H1 (cell line): ENCODE measurements around the gene SUSD1. TPM values are rescaled to one million over a fixed set of nuclear protein-coding genes. Genes with fewer than 3 reads are reported as not detected.

Source experiments
- CTCF ChIA-PET: fragments of 300-600 bp; sonication (Branson Sonifier 250); formaldehyde crosslinking; loops from one replicate; lab custom pipeline; 2021; ENCODE audit not compliant: partially characterized antibody; lab: Charles Lee
- POLR2A ChIA-PET: fragments of 300-600 bp; sonication (Branson Sonifier 250); formaldehyde crosslinking; loops from one replicate; lab custom pipeline; 2021; ENCODE audit warnings: inconsistent platforms; ENCODE audit not compliant: partially characterized antibody; lab: Charles Lee
- DNase-seq, 2 experiments: peaks; one replicate each; pipeline versions ENCODE4 v3.0.0 to v3.0.0-alpha.2; 2010 to 2022; ENCODE audit warnings: low spot score in 2 of 2, low read depth in 1 of 2, mixed read lengths in 1 of 2
- FAIRE-seq: peaks from 2 replicates; lab custom pipeline; 2011; peaks lifted over from hg19 to GRCh38; lab: Jason Lieb, UNC
- H2AFZ ChIP-seq: 2 replicates; pipeline ENCODE4 v1.8.1; 2012; ENCODE audit warnings: low read length, inconsistent platforms
- H2AK5ac ChIP-seq: 2 replicates; pipeline ENCODE4 v1.6.1; 2013; ENCODE audit warnings: low read depth, low read length
- H2BK120ac ChIP-seq: replicated peaks from 2 replicates; pipeline ENCODE3; 2013; ENCODE audit warnings: low read depth, low read length, inconsistent platforms
- H2BK12ac ChIP-seq: 2 replicates; pipeline ENCODE4 v1.6.1; 2013; ENCODE audit warnings: low read depth, low read length
- H2BK15ac ChIP-seq: 2 replicates; pipeline ENCODE4 v1.6.1; 2013; ENCODE audit warnings: low read length
- H2BK20ac ChIP-seq: 2 replicates; pipeline ENCODE4 v1.6.1; 2013; ENCODE audit warnings: low read length
- H2BK5ac ChIP-seq: 2 replicates; pipeline ENCODE4 v1.6.1; 2013; ENCODE audit warnings: low read depth, low read length
- H3K14ac ChIP-seq: 2 replicates; pipeline ENCODE4 v1.6.1; 2013; ENCODE audit warnings: inconsistent platforms; ENCODE audit not compliant: insufficient read length
- H3K18ac ChIP-seq: 2 replicates; pipeline ENCODE4 v1.6.1; 2013; ENCODE audit warnings: low read length; ENCODE audit errors: extremely low read depth
- H3K23ac ChIP-seq: 2 replicates; pipeline ENCODE4 v1.6.1; 2013; ENCODE audit warnings: inconsistent platforms; ENCODE audit not compliant: insufficient read length
- H3K23me2 ChIP-seq: 2 replicates; pipeline ENCODE4 v1.6.1; 2013; ENCODE audit warnings: low read depth, low read length
- H3K27ac ChIP-seq: 2 replicates; pipeline ENCODE4 v1.6.1; 2011; ENCODE audit warnings: low read depth, low read length, inconsistent platforms
- H3K27me3 ChIP-seq, 4 experiments: replicated peaks in 1 of 4; 1 replicate in 1 of 4; 2 replicates in 3 of 4; pipeline versions ENCODE4 v1.6.1 to v1.8.1; 2011 to 2013; ENCODE audit warnings: low read length in 3 of 4, mild to moderate bottlenecking in 3 of 4, inconsistent platforms in 2 of 4, mixed read lengths in 2 of 4, moderate library complexity in 1 of 4; ENCODE audit not compliant: control insufficient read depth in 3 of 4, insufficient read depth in 3 of 4; ENCODE audit errors: extremely low read depth in 1 of 4
- H3K36me3 ChIP-seq, 4 experiments: 2 replicates each; pipeline versions ENCODE4 v1.6.1 to v1.8.1; 2011 to 2013; ENCODE audit warnings: mild to moderate bottlenecking in 4 of 4, low read length in 3 of 4, moderate library complexity in 2 of 4, control low read depth in 1 of 4, inconsistent platforms in 1 of 4; ENCODE audit not compliant: insufficient read depth in 4 of 4, control insufficient read depth in 2 of 4
- H3K4ac ChIP-seq: replicated peaks from 2 replicates; pipeline ENCODE3; 2013; ENCODE audit warnings: low read length, low read depth, mixed read lengths, inconsistent platforms; ENCODE audit not compliant: insufficient read length
- H3K4me1 ChIP-seq, 4 experiments: replicated peaks in 1 of 4; 1 replicate in 1 of 4; 2 replicates in 3 of 4; pipeline versions ENCODE4 v1.6.1 to v1.8.1; 2011 to 2013; ENCODE audit warnings: low read length in 3 of 4, inconsistent platforms in 2 of 4, mixed read lengths in 1 of 4; ENCODE audit not compliant: insufficient read depth in 4 of 4, control insufficient read depth in 3 of 4
- H3K4me2 ChIP-seq, 2 experiments: 2 replicates each; pipeline versions ENCODE4 v1.6.1 to v1.8.1; 2011 to 2013; ENCODE audit warnings: low read depth in 2 of 2, low read length in 2 of 2, control low read depth in 1 of 2, inconsistent platforms in 1 of 2, mild to moderate bottlenecking in 1 of 2; ENCODE audit not compliant: insufficient read depth in 1 of 2
- H3K4me3 ChIP-seq, 4 experiments: fragments of 200-600, 300-600 bp in 1 of 4; sonication (generic), shearing (Covaris generic), sonication (Bioruptor Twin) in 1 of 4; 2 replicates each; pipeline versions ENCODE4 v1.5.1 to v1.8.1; 2011 to 2016; ENCODE audit warnings: low read length in 4 of 4, low read depth in 3 of 4, control low read depth in 2 of 4, inconsistent platforms in 2 of 4, mild to moderate bottlenecking in 2 of 4, mixed read lengths in 1 of 4, moderate library complexity in 1 of 4; ENCODE audit not compliant: insufficient read depth in 2 of 4; ENCODE audit errors: extremely low read depth in 1 of 4
- H3K56ac ChIP-seq: replicated peaks from 2 replicates; pipeline ENCODE3; 2013; ENCODE audit warnings: low read depth, mild to moderate bottlenecking, mixed read lengths, low read length, inconsistent platforms; ENCODE audit not compliant: insufficient read length
- H3K79me1 ChIP-seq: 2 replicates; pipeline ENCODE4 v1.6.1; 2013; ENCODE audit warnings: low read depth, low read length, control low read depth
- H3K79me2 ChIP-seq, 2 experiments: 2 replicates each; pipeline versions ENCODE4 v1.6.1 to v1.8.1; 2012 to 2013; ENCODE audit warnings: low read length in 2 of 2, mild to moderate bottlenecking in 2 of 2, inconsistent platforms in 1 of 2; ENCODE audit not compliant: insufficient read depth in 2 of 2, control insufficient read depth in 1 of 2
- H3K9ac ChIP-seq, 4 experiments: replicated peaks in 1 of 4; 1 replicate in 1 of 4; 2 replicates in 3 of 4; pipeline versions ENCODE4 v1.6.1 to v1.8.1; 2011 to 2013; ENCODE audit warnings: low read depth in 3 of 4, low read length in 3 of 4, control low read depth in 2 of 4, mild to moderate bottlenecking in 2 of 4, moderate library complexity in 2 of 4, inconsistent platforms in 1 of 4; ENCODE audit errors: extremely low read depth in 1 of 4
- H3K9me3 ChIP-seq, 2 experiments: 2 replicates each; pipeline versions ENCODE4 v1.6.1 to v1.8.1; 2012 to 2013; ENCODE audit warnings: mild to moderate bottlenecking in 2 of 2, moderate library complexity in 2 of 2, control low read depth in 1 of 2, inconsistent platforms in 1 of 2, low read depth in 1 of 2, low read length in 1 of 2, mixed read lengths in 1 of 2; ENCODE audit not compliant: insufficient read depth in 2 of 2
- H4K20me1 ChIP-seq, 2 experiments: replicated peaks in 1 of 2; 2 replicates each; pipeline versions ENCODE3 to v1.8.1; 2011 to 2013; ENCODE audit warnings: inconsistent platforms in 2 of 2, low read length in 2 of 2, mild to moderate bottlenecking in 1 of 2; ENCODE audit not compliant: insufficient read depth in 2 of 2, control insufficient read depth in 1 of 2
- H4K5ac ChIP-seq: 2 replicates; pipeline ENCODE4 v1.6.1; 2013; ENCODE audit warnings: low read length, low read depth, mixed read lengths, inconsistent platforms; ENCODE audit not compliant: insufficient read length
- H4K8ac ChIP-seq: 2 replicates; pipeline ENCODE4 v1.8.0; 2013; ENCODE audit warnings: mild to moderate bottlenecking, moderate library complexity, low read length, inconsistent platforms; ENCODE audit not compliant: insufficient read depth; ENCODE audit errors: extremely low read depth
- H4K91ac ChIP-seq: replicated peaks from 2 replicates; pipeline ENCODE3; 2013; ENCODE audit warnings: low read length, mixed read lengths, inconsistent platforms; ENCODE audit not compliant: insufficient read length
- BACH1 ChIP-seq: IDR thresholded peaks from 2 replicates; pipeline ENCODE4 v1.6.1; 2012; ENCODE audit warnings: low read length, improper control_type of control experiment
- BRCA1 ChIP-seq: IDR thresholded peaks from 2 replicates; pipeline ENCODE4 v1.6.1; 2012; ENCODE audit warnings: low read depth, low read length, improper control_type of control experiment
- FOSL1 ChIP-seq: IDR thresholded peaks from 2 replicates; pipeline ENCODE4 v1.6.1; 2011; ENCODE audit warnings: mild to moderate bottlenecking, low read depth, low read length, moderate library complexity; ENCODE audit not compliant: insufficient read depth
- JUN ChIP-seq: IDR thresholded peaks from 2 replicates; pipeline ENCODE4 v1.6.1; 2011; ENCODE audit warnings: low read depth, mild to moderate bottlenecking, improper control_type of control experiment, low read length
- RBBP5 ChIP-seq: IDR thresholded peaks from 2 replicates; pipeline ENCODE4 v1.7.1; 2012; ENCODE audit warnings: low read depth, mild to moderate bottlenecking, inconsistent platforms, low read length, moderate library complexity, borderline replicate concordance
- TAF7 ChIP-seq: optimal IDR thresholded peaks from 2 replicates; pipeline ENCODE3; 2011; ENCODE audit warnings: low read depth, mild to moderate bottlenecking, inconsistent platforms, low read length, moderate library complexity, borderline replicate concordance
- TBP ChIP-seq: IDR thresholded peaks from 2 replicates; pipeline ENCODE4 v1.6.1; 2011; ENCODE audit warnings: low read depth, low read length, improper control_type of control experiment
- WGBS, 2 experiments: shearing (Covaris generic) in 1 of 2; methylation state at CpG; one replicate each; pipeline versions ENCODE4 v1.1.6 to v1.1.7; 2013 to 2015; ENCODE audit warnings: low lambda C conversion rate in 2 of 2, mixed read lengths in 2 of 2, inconsistent platforms in 1 of 2, low coverage in 1 of 2, missing lambda C conversion rate in 1 of 2; ENCODE audit not compliant: insufficient replicate concordance in 2 of 2, insufficient coverage in 1 of 2, insufficient read length in 1 of 2; ENCODE audit errors: extremely low coverage in 1 of 2, missing lambda C conversion rate in 1 of 2; 5-methylcytosine and 5-hydroxymethylcytosine counted together
- polyA plus RNA-seq, 7 experiments: library from polyadenylated mRNA; depleted of rRNA in 3 of 7; stranded (reverse) in 5 of 7; unstranded in 2 of 7; fragments of >200 nt in 5 of 7; fragments of 200-250 nt in 2 of 7; gene quantifications; 1 replicate in 5 of 7; 2 replicates in 1 of 7; 4 replicates in 1 of 7; pipeline versions ENCODE4 v1.2.1 to v1.2.3, GENCODE V29; 2011 to 2013; ENCODE audit warnings: missing spikeins in 2 of 7, mixed read lengths in 2 of 7
- total RNA-seq: library from RNA; stranded (reverse); fragmentation: NEBNext Ultra II Directional; extraction: Animal tissue kit (Norgen Biotek cat#: 25700); gene quantifications from 2 replicates; pipeline ENCODE4 v1.2.1, GENCODE V29; 2021
- TF ChIP-seq, protein P1 (sequence below), 3 experiments: IDR thresholded peaks; 1 replicate in 2 of 3; 2 replicates in 1 of 3; pipeline versions ENCODE4 v1.5.1 to v1.6.1; 2011; ENCODE audit warnings: low read length in 3 of 3, mild to moderate bottlenecking in 3 of 3, inconsistent platforms in 2 of 3, low read depth in 1 of 3, moderate library complexity in 1 of 3; ENCODE audit not compliant: insufficient read depth in 1 of 3; ENCODE audit errors: control extremely low read depth in 1 of 3

The SUSD1 gene
- total and polyA plus RNA-seq, 2 of the 8 experiments (the other 6 are each of a cell fraction or from before 2014, with no cell fraction given): 2.8 to 7.2 TPM

DNA sequence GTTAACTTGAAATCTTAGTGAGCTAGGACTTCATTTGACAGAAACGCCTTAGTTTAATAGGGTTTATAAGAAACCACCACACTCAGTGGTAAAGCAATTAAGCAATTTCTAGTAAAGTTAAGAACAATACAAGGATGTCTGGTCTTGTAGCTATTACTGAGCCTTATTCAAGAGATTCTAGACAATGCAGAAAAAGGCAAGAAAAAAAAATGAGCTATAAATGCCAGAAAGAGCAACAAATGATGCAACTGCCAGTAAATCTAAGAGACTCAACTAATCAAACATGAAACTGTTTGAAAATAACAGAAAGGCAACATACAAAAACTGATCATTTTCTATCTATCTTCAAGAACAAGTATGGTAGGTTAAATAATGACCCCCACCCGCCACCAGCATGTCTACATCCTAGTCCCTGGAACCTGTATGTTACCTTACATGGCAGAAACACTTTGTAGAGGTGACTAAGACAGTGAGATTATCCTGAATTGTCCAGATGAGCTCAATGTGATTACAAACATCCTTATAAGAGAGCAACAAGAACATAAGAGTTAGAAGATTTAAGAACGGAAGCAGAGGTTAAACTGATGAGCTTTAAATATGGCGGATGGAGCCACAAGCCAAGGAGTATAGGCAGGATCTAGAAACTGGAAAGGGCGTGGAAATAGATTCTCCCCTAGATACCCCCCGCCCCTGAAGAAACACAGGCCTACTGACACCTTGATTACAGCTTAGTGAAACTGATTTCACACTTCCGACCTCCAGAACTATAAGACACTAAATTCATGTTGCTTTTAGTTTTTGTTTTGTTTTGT lies 93.0 kb downstream of the SUSD1 start:
- H3K4ac ChIP-seq: no peak overlapping the region

More for the DNA sequence above, 93.0 kb downstream of the SUSD1 start:
- H3K4me1 ChIP-seq: no peaks in the 10 kb centered on the region
- no peak overlapping the region for H3K18ac ChIP-seq
- H2BK15ac ChIP-seq: no peak overlapping the region
- POLR2A ChIA-PET: no interaction called here
- H3K14ac ChIP-seq: no peak overlapping the region
- H3K79me1 ChIP-seq: no peaks in the 10 kb centered on the region
- H4K20me1 ChIP-seq: no peaks in the 10 kb centered on the region
- H2BK5ac ChIP-seq: no peak overlapping the region
- H3K27me3 ChIP-seq: no peaks in the 10 kb centered on the region
- H2BK20ac ChIP-seq: no peak overlapping the region
- no peak overlapping the region for H4K91ac ChIP-seq
- H3K23ac ChIP-seq: no peak overlapping the region
- no peak overlapping the region for H3K56ac ChIP-seq
- CTCF ChIA-PET: interaction anchor here (0.6 to 2.8 kb wide), 10 partner anchors 9 to 322 kb away, joined by 3 to 11 read pairs (median 4); no protein-coding TSS in a partner anchor
- 89% methylated on average over 7 of the region's 7 CpGs; no CpG with 5 or more reads in 1 of the 2 experiments for WGBS, 2 experiments
- H3K4me2 ChIP-seq: no peak overlapping the region
- H2AK5ac ChIP-seq: no peak overlapping the region
- H3K4me3 ChIP-seq: no peak overlapping the region
- H2BK120ac ChIP-seq: no peak overlapping the region
- no peak overlapping the region for H2BK12ac ChIP-seq
- no peaks in the 10 kb centered on the region for H3K79me2 ChIP-seq
- FAIRE-seq (no peak), DNase-seq (no peak)
- no peak for TF ChIP-seq FOSL1
- no peak for TF ChIP-seq BRCA1
- TF ChIP-seq RBBP5: no peak
- no peak for TF ChIP-seq BACH1
- TF ChIP-seq JUN: no peak
- TF ChIP-seq TBP: no peak
- TF ChIP-seq TAF7: no peak
- TF ChIP-seq, protein P1, sequence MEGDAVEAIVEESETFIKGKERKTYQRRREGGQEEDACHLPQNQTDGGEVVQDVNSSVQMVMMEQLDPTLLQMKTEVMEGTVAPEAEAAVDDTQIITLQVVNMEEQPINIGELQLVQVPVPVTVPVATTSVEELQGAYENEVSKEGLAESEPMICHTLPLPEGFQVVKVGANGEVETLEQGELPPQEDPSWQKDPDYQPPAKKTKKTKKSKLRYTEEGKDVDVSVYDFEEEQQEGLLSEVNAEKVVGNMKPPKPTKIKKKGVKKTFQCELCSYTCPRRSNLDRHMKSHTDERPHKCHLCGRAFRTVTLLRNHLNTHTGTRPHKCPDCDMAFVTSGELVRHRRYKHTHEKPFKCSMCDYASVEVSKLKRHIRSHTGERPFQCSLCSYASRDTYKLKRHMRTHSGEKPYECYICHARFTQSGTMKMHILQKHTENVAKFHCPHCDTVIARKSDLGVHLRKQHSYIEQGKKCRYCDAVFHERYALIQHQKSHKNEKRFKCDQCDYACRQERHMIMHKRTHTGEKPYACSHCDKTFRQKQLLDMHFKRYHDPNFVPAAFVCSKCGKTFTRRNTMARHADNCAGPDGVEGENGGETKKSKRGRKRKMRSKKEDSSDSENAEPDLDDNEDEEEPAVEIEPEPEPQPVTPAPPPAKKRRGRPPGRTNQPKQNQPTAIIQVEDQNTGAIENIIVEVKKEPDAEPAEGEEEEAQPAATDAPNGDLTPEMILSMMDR (IDR thresholded peaks at IDR 0.05; ENCODE audit: control extremely low read depth in 1 of 3, insufficient read depth in 1 of 3, low read depth in 1 of 3, low read length in 3 of 3): no peak
- H4K8ac ChIP-seq: no peak overlapping the region
- H4K5ac ChIP-seq: no peak overlapping the region
- H3K23me2 ChIP-seq: no peaks in the 10 kb centered on the region
- no peak overlapping the region for H3K27ac ChIP-seq
- H3K9me3 ChIP-seq: 0 out of 4 replicates have a peak, but pooled peaks cover 0 to 3% of the 10 kb centered on the region in 2 experiments
- H3K36me3 ChIP-seq: no peaks in the 10 kb centered on the region
- no peak overlapping the region for H2AFZ ChIP-seq
- no peak overlapping the region for H3K9ac ChIP-seq
